Suprapubic skin (tissue), 4 donors: ENCODE data around the gene ASB10. TPM values are rescaled to one million over a fixed set of nuclear protein-coding genes. Genes with fewer than 3 reads are reported as not detected.

Experiments
- DNase-seq, 2 donors: peaks; one replicate each; pipeline ENCODE4 v3.0.0-alpha.2; 2019; ENCODE audit warnings: low spot score in 2 of 2
- H3K27ac ChIP-seq: fragments of 200-600 bp; sonication (generic); one replicate; pipeline ENCODE4 v1.5.1; 2019
- H3K27me3 ChIP-seq: fragments of 200-600 bp; sonication (generic); one replicate; pipeline ENCODE4 v1.5.1; 2019
- H3K36me3 ChIP-seq: fragments of 200-600 bp; sonication (generic); one replicate; pipeline ENCODE4 v1.5.1; 2019
- H3K4me1 ChIP-seq: fragments of 200-600 bp; sonication (generic); one replicate; pipeline ENCODE4 v1.5.1; 2019
- H3K4me3 ChIP-seq: fragments of 200-600 bp; sonication (generic); one replicate; pipeline ENCODE4 v1.5.1; 2019; ENCODE audit warnings: mild to moderate bottlenecking
- H3K9me3 ChIP-seq: fragments of 200-600 bp; sonication (generic); one replicate; pipeline ENCODE4 v1.5.1; 2019
- CTCF ChIP-seq, 2 donors: fragments of 200-600 bp in 1 of 2; fragments of 450-650 bp in 1 of 2; sonication (generic) in 1 of 2; IDR thresholded peaks; one replicate each; pipeline ENCODE4 v1.5.1; 2016 to 2019; ENCODE audit warnings: antibody characterized with exemption in 2 of 2, mild to moderate bottlenecking in 1 of 2, moderate library complexity in 1 of 2
- EP300 ChIP-seq: sonication (generic); formaldehyde crosslinking; IDR thresholded peaks from one replicate; pipeline ENCODE4 v1.6.1; 2017; ENCODE audit warnings: antibody characterized with exemption
- POLR2A ChIP-seq, 2 donors: fragments of 450-650 bp; IDR thresholded peaks; one replicate each; pipeline ENCODE4 v1.6.1; 2017; ENCODE audit warnings: antibody characterized with exemption in 2 of 2, mild to moderate bottlenecking in 2 of 2, moderate library complexity in 2 of 2
- POLR2AphosphoS5 ChIP-seq, 3 donors: sonication (generic); formaldehyde crosslinking; IDR thresholded peaks; one replicate each; pipeline ENCODE4 v1.6.1; 2017; ENCODE audit warnings: antibody characterized with exemption in 3 of 3
- WGBS: methylation state at CpG from one replicate; pipeline ENCODE4 v1.1.5; 2018; 5-methylcytosine and 5-hydroxymethylcytosine counted together
- total RNA-seq, 4 donors: library from RNA; depleted of rRNA; stranded (reverse); fragments of >200 nt; gene quantifications; one replicate each; pipeline ENCODE4 v1.1.0, GENCODE V29; 2016

Gene ASB10
- total RNA-seq, 4 donors from 2014 or later: not detected

- 100% methylated on average over 3 of the region's 22 CpGs for WGBS
- Histone ChIP-seq H3K4me1 (no peaks in the 10 kb centered on the region), H3K9me3 (no peaks in the 10 kb centered on the region), H3K36me3 (no peaks in the 10 kb centered on the region), H3K27ac (no peak overlapping the region), H3K4me3 (no peak overlapping the region), H3K27me3 (peaks cover 17% of the 10 kb centered on the region)
- peak; percentile 50 to 54 for DNase-seq
- no peak for TF ChIP-seq EP300
These were observed 6.0 kb downstream of the ASB10 start for GRCh38 chr7:151181011-151181431.

- H3K27me3 ChIP-seq: peaks cover 26% of the 10 kb centered on the region
These were observed 7.1 kb downstream of the ASB10 start for GRCh38 chr7:151179946-151180345.

GRCh38 chr7:151179287-151179860 lies 7.7 kb downstream of the ASB10 start:
- 67% methylated on average over 8 of the region's 8 CpGs for WGBS
- Histone ChIP-seq H3K4me1 (no peaks in the 10 kb centered on the region), H3K4me3 (no peak overlapping the region), H3K9me3 (no peaks in the 10 kb centered on the region), H3K27me3 (peaks cover 32% of the 10 kb centered on the region), H3K27ac (no peak overlapping the region), H3K36me3 (no peaks in the 10 kb centered on the region)
- TF ChIP-seq POLR2AphosphoS5 (IDR thresholded peaks at IDR 0.05): no peak
- TF ChIP-seq POLR2A (IDR thresholded peaks at IDR 0.05): no peak
- TF ChIP-seq CTCF (IDR thresholded peaks at IDR 0.05): no peak
- TF ChIP-seq EP300: no peak
- no peak for DNase-seq

More at GRCh38 chr7:151179946-151180345, 7.1 kb downstream of the ASB10 start:
- no peak for DNase-seq
- H3K27ac ChIP-seq: no peak overlapping the region
- H3K36me3 ChIP-seq: no peaks in the 10 kb centered on the region
- no peaks in the 10 kb centered on the region for H3K4me1 ChIP-seq
- TF ChIP-seq EP300 (no peak), CTCF (IDR thresholded peaks at IDR 0.05) (no peak), POLR2AphosphoS5 (IDR thresholded peaks at IDR 0.05) (no peak), POLR2A (IDR thresholded peaks at IDR 0.05) (no peak)
- WGBS: 74% methylated on average over 4 of the region's 4 CpGs
- H3K4me3 ChIP-seq: no peak overlapping the region
- no peaks in the 10 kb centered on the region for H3K9me3 ChIP-seq

- DNase-seq: no peak
- H3K4me3 ChIP-seq: no peak overlapping the region
- no peak overlapping the region for H3K27ac ChIP-seq
- H3K9me3 ChIP-seq: no peaks in the 10 kb centered on the region
- H3K27me3 ChIP-seq: peaks cover 37% of the 10 kb centered on the region
- TF ChIP-seq POLR2AphosphoS5 (IDR thresholded peaks at IDR 0.05): no peak
- TF ChIP-seq CTCF (IDR thresholded peaks at IDR 0.05): no peak
- no peak for TF ChIP-seq EP300
- TF ChIP-seq POLR2A (IDR thresholded peaks at IDR 0.05): no peak
- H3K36me3 ChIP-seq: no peaks in the 10 kb centered on the region
- no peaks in the 10 kb centered on the region for H3K4me1 ChIP-seq
- 60% methylated on average over 2 of the region's 2 CpGs for WGBS
These were observed 8.2 kb downstream of the ASB10 start for GRCh38 chr7:151178831-151179230.

- Histone ChIP-seq H3K36me3 (no peaks in the 10 kb centered on the region), H3K27ac (no peak overlapping the region), H3K9me3 (no peaks in the 10 kb centered on the region), H3K27me3 (peaks cover 43% of the 10 kb centered on the region), H3K4me3 (no peak overlapping the region), H3K4me1 (no peaks in the 10 kb centered on the region)
- TF ChIP-seq CTCF (IDR thresholded peaks at IDR 0.05): no peak
- no peak for DNase-seq
- 80% methylated on average over 8 of the region's 9 CpGs for WGBS
These were observed 8.8 kb downstream of the ASB10 start for GRCh38 chr7:151178236-151178635.

GRCh38 chr7:151177310-151177709 lies 9.7 kb downstream of the ASB10 start:
- H3K4me1 ChIP-seq: no peaks in the 10 kb centered on the region
- peaks cover 49% of the 10 kb centered on the region for H3K27me3 ChIP-seq
- H3K4me3 ChIP-seq: no peak overlapping the region
- H3K27ac ChIP-seq: no peak overlapping the region
- H3K9me3 ChIP-seq: no peaks in the 10 kb centered on the region
- 93% methylated on average over 1 of the region's 1 CpG for WGBS
- TF ChIP-seq EP300: no peak
- TF ChIP-seq POLR2A (IDR thresholded peaks at IDR 0.05): no peak
- TF ChIP-seq POLR2AphosphoS5 (IDR thresholded peaks at IDR 0.05): no peak
- TF ChIP-seq CTCF (IDR thresholded peaks at IDR 0.05): no peak
- no peaks in the 10 kb centered on the region for H3K36me3 ChIP-seq
- DNase-seq: no peak
